ENCODE data around the gene PHOX2A. TPM values are rescaled to one million over a fixed set of nuclear protein-coding genes. Genes with fewer than 3 reads are reported as not detected.
"Not testable (repeated sequence)": the region's sequence is repeated elsewhere in the genome, so short reads cannot be mapped to it uniquely, and the experiment has no call there.

PHOX2A gene
- total and polyA plus RNA-seq, 3 donors from 2014 or later, result 1.3 to 2.0 (median 1.6) TPM

GRCh38 chr11:72271980-72272379 is 28.0 kb upstream of the PHOX2A start:
- Histone ChIP-seq H3K9me3 (no peaks in the 10 kb centered on the region), H3K4me3 (no peak overlapping the region), H3K36me3 (ENCODE audit: low read depth, missing control alignments) (no peaks in the 10 kb centered on the region), H3K27ac (no peak overlapping the region), H3K4me1 (no peaks in the 10 kb centered on the region), H3K27me3 (no peaks in the 10 kb centered on the region)
- TF ChIP-seq, protein P1, sequence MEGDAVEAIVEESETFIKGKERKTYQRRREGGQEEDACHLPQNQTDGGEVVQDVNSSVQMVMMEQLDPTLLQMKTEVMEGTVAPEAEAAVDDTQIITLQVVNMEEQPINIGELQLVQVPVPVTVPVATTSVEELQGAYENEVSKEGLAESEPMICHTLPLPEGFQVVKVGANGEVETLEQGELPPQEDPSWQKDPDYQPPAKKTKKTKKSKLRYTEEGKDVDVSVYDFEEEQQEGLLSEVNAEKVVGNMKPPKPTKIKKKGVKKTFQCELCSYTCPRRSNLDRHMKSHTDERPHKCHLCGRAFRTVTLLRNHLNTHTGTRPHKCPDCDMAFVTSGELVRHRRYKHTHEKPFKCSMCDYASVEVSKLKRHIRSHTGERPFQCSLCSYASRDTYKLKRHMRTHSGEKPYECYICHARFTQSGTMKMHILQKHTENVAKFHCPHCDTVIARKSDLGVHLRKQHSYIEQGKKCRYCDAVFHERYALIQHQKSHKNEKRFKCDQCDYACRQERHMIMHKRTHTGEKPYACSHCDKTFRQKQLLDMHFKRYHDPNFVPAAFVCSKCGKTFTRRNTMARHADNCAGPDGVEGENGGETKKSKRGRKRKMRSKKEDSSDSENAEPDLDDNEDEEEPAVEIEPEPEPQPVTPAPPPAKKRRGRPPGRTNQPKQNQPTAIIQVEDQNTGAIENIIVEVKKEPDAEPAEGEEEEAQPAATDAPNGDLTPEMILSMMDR (IDR thresholded peaks at IDR 0.05), result no peak
- no peak for TF ChIP-seq POLR2A (IDR thresholded peaks at IDR 0.05)
- whole genome bisulfite sequencing, 2 donors, result 89 to 98% methylated on average over 1 of the region's 1 CpG
- DNase-seq, result no peak
- intact Hi-C loops (cut with DNase I; ENCODE audit: low total_unique reads), result no loop called here

GRCh38 chr11:72267956-72268617 is 24.1 kb upstream of the PHOX2A start:
- H3K9me3 ChIP-seq, result no peaks in the 10 kb centered on the region
- H3K4me3 ChIP-seq, result no peak overlapping the region
- H3K27me3 ChIP-seq, result no peaks in the 10 kb centered on the region
- DNase-seq, result no peak
- TF ChIP-seq, protein P1 (IDR thresholded peaks at IDR 0.05), result no peak
- no peak for TF ChIP-seq POLR2A (IDR thresholded peaks at IDR 0.05)
- H3K4me1 ChIP-seq, result no peaks in the 10 kb centered on the region
- intact Hi-C loops (cut with DNase I; ENCODE audit: low total_unique reads), result no loop called here
- no peaks in the 10 kb centered on the region for H3K36me3 ChIP-seq (ENCODE audit: low read depth, missing control alignments)
- H3K27ac ChIP-seq, result no peak overlapping the region
- WGBS, 2 donors, result 83 to 90% methylated on average over 2 of the region's 2 CpGs

- H3K4me3 ChIP-seq; H3K27me3 ChIP-seq; H3K36me3 ChIP-seq (ENCODE audit: low read depth, missing control alignments); H3K4me1 ChIP-seq; DNase-seq; H3K27ac ChIP-seq; H3K9me3 ChIP-seq; intact Hi-C loops (cut with DNase I; ENCODE audit: low total_unique reads): not testable (repeated sequence)
- 87 to 90% methylated on average over 5 of the region's 5 CpGs for WGBS, 2 donors
These were observed 23.0 kb upstream of the PHOX2A start for GRCh38 chr11:72266960-72267359.

DNA sequence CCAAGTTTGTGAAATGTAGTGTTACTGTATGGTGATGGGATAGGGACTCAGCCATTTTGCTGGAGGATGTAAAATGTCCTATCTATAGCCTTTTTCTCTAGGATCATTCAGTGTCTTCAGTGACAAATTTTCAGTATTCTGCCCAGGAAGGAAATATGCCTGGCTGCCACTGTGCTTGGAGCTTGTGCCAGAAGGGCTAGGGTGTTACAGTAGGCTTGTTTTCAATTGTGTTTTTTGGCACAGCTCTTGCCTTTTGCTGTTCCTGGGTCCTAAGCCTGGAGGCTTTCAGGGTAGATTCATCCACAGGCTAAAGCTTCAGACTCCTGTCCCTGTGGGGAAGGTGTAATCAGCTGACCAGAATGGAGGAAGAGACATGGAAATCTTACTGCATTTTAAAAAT is 22.0 kb upstream of the PHOX2A start:
- TF ChIP-seq, protein P1 (IDR thresholded peaks at IDR 0.05), result no peak
- TF ChIP-seq POLR2A (IDR thresholded peaks at IDR 0.05), result no peak
- intact Hi-C loops (cut with DNase I; ENCODE audit: low total_unique reads), result no loop called here

DNA sequence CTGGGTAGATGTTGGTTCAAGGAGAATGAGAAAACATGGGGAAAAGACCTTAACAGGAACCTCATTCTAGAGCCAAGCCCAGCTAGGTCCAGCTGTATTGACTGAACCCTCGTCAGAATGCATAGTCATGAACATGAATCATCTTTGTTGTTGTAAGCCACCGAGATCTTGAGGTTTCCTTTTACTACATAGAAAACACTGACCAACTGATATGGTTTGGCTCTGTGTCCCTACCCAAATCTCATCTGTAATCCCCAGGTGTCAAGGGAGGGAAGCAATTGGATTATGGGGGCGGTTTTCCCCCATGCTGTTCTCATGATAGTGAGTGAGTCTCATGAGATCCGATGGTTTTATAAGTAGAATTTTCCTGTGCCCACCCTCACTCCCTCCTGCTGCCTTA is 19.4 kb upstream of the PHOX2A start:
- H3K27ac ChIP-seq, result no peak overlapping the region
- H3K4me3 ChIP-seq, result no peak overlapping the region
- intact Hi-C loops (cut with DNase I; ENCODE audit: low total_unique reads), result no loop called here
- no peaks in the 10 kb centered on the region for H3K36me3 ChIP-seq (ENCODE audit: low read depth, missing control alignments)
- no peaks in the 10 kb centered on the region for H3K27me3 ChIP-seq
- 80 to 87% methylated on average over 4 of the region's 4 CpGs for WGBS, 2 donors
- no peaks in the 10 kb centered on the region for H3K9me3 ChIP-seq
- TF ChIP-seq POLR2A (IDR thresholded peaks at IDR 0.05), result no peak
- TF ChIP-seq, protein P1 (IDR thresholded peaks at IDR 0.05), result no peak
- no peaks in the 10 kb centered on the region for H3K4me1 ChIP-seq
- no peak for DNase-seq

More for the DNA sequence above, 22.0 kb upstream of the PHOX2A start:
- Histone ChIP-seq H3K36me3 (ENCODE audit: low read depth, missing control alignments) (no peaks in the 10 kb centered on the region), H3K4me3 (no peak overlapping the region), H3K4me1 (no peaks in the 10 kb centered on the region), H3K27me3 (no peaks in the 10 kb centered on the region), H3K9me3 (no peaks in the 10 kb centered on the region), H3K27ac (no peak overlapping the region)
- no peak for DNase-seq
